Lower lobe of right lung (tissue), 2 donors: ENCODE data around the gene FAM124B. TPM values are rescaled to one million over a fixed set of nuclear protein-coding genes. Genes with fewer than 3 reads are reported as not detected.

ENCODE experiments used
- ATAC-seq, 2 donors: fragments of 200-7000 bp; cut with Tn5 transposase; one replicate each; pipeline ENCODE4 v1.9.1; 2020 to 2022; ENCODE audit warnings: mild to moderate bottlenecking in 2 of 2, moderate library complexity in 2 of 2
- DNase-seq: peaks from one replicate; pipeline ENCODE4 v3.0.0-alpha.2; 2020
- H3K27ac ChIP-seq: fragments of 200-600 bp; one replicate; pipeline ENCODE4 v1.8.0; 2022
- H3K27me3 ChIP-seq: fragments of 200-600 bp; one replicate; pipeline ENCODE4 v1.8.0; 2022; ENCODE audit warnings: low read depth
- H3K36me3 ChIP-seq: fragments of 200-600 bp; one replicate; pipeline ENCODE4 v1.8.0; 2022; ENCODE audit warnings: mild to moderate bottlenecking
- H3K4me1 ChIP-seq: fragments of 200-600 bp; one replicate; pipeline ENCODE4 v1.8.0; 2022
- H3K4me3 ChIP-seq: fragments of 200-600 bp; one replicate; pipeline ENCODE4 v1.8.0; 2022; ENCODE audit warnings: mild to moderate bottlenecking
- H3K9me3 ChIP-seq: fragments of 200-600 bp; one replicate; pipeline ENCODE4 v1.8.0; 2022
- intact Hi-C: fragments of 100-400 bp; cut with DNase I; formaldehyde crosslinking; loops from one replicate; pipeline ENCODE4 v1.11.0; 2022
- total RNA-seq: library from RNA; stranded (reverse); fragmentation: NEBNext Ultra II Directional; extraction: Animal tissue kit (Norgen Biotek cat#: 25700); gene quantifications from one replicate; pipeline ENCODE4 v1.2.1, GENCODE V29; 2021
- TF ChIP-seq, protein P1 (sequence below): fragments of 200-600 bp; IDR thresholded peaks from one replicate; pipeline ENCODE4 v1.8.0; 2022; ENCODE audit warnings: antibody characterized with exemption, mild to moderate bottlenecking
- donor health status: DM: no; HTN: yes; CAD: no; lungs with severe emphysema.

The FAM124B gene
- total RNA-seq, 1 donor from 2014 or later = 4.8 TPM

DNA sequence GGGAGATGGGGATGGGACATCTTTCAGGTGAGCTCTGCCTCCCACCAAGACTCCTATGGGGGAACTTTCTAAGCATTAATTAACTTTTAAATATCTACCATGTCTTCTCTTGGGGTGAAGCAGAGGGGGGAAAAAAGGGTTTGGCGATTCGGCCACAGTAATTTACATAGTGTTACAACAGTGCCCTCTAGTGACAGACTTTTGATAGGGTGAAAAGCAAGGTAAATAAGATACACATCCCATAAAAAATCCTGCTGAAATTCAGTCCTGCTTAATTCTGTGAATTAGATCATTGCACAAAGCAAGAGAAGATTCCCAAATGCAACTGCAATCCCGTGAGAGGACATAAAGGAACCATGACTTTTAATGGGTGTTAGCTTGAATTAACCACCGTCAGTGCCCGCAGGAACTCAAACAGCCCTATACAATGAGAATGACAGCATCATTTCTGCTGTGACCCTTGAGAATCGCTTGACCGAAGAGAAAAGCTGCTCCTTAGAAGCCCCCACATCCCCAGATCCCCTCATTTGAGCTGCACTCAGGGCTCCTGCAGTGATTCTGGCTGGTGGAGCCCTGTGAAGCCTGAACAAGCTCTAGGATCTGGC lies 32.8 kb downstream of the FAM124B start:
- intact Hi-C loops = no loop called here
- H3K36me3 ChIP-seq = no peaks in the 10 kb centered on the region
- H3K4me3 ChIP-seq = no peak overlapping the region
- no peaks in the 10 kb centered on the region for H3K27me3 ChIP-seq
- TF ChIP-seq, protein P1, sequence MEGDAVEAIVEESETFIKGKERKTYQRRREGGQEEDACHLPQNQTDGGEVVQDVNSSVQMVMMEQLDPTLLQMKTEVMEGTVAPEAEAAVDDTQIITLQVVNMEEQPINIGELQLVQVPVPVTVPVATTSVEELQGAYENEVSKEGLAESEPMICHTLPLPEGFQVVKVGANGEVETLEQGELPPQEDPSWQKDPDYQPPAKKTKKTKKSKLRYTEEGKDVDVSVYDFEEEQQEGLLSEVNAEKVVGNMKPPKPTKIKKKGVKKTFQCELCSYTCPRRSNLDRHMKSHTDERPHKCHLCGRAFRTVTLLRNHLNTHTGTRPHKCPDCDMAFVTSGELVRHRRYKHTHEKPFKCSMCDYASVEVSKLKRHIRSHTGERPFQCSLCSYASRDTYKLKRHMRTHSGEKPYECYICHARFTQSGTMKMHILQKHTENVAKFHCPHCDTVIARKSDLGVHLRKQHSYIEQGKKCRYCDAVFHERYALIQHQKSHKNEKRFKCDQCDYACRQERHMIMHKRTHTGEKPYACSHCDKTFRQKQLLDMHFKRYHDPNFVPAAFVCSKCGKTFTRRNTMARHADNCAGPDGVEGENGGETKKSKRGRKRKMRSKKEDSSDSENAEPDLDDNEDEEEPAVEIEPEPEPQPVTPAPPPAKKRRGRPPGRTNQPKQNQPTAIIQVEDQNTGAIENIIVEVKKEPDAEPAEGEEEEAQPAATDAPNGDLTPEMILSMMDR = peak; percentile 67
- peak; percentile 59 to 65 for ATAC-seq
- DNase-seq = no peak
- H3K4me1 ChIP-seq = no peaks in the 10 kb centered on the region
- H3K9me3 ChIP-seq = no peaks in the 10 kb centered on the region
- H3K27ac ChIP-seq = no peak overlapping the region

DNA sequence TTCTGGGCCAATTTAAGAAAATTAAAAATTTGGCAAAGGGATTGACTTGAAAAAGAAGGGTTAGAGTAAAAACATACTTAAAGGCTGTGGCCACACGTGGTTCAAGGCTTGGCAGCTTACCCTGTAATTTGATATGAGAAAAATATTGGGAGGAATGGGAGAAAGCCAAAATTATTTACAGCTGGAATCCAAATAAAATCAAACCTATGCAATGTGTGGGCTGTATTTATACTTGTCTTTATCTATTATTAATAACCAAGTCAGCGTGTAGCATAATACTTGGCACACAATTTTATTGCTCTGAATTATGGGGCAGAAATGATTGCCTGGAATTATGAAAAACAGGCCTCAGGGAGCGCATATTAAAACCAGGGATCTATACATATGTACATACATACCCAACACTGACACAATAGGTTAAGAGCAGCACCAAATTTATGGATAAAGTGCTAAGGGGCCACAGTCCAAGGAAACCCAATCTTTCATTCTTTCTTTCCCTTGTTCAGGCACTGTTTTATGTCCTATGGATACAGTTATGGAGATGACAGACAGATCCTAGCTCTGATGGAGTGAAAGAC lies 35.6 kb downstream of the FAM124B start:
- no peak for ATAC-seq
- H3K27ac ChIP-seq = no peak overlapping the region
- intact Hi-C loops = no loop called here

DNA sequence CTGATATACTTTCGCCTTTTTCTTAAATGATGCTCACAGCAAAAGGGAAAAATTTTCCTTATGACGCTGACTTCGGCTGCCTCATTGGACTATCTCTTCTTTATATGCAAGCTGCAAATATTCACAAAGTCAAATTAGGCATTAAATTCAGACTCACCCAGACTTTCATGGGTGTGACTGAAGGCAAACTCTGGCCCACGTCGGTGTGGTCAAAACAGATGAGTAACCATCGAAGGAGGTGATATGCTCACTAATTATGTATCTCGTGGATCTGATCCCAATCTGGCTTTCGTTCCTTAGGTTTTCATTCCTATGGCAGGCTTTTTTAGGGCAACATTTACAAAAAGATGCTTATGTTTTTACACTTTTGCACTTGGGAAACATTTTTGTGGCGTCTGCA lies 36.6 kb downstream of the FAM124B start:
- ATAC-seq (no peak), DNase-seq (no peak)
- no peaks in the 10 kb centered on the region for H3K9me3 ChIP-seq
- H3K27ac ChIP-seq = no peak overlapping the region
- TF ChIP-seq, protein P1 = no peak
- H3K27me3 ChIP-seq = no peaks in the 10 kb centered on the region
- intact Hi-C loops = no loop called here
- no peaks in the 10 kb centered on the region for H3K36me3 ChIP-seq
- no peaks in the 10 kb centered on the region for H3K4me1 ChIP-seq
- no peak overlapping the region for H3K4me3 ChIP-seq

More for the DNA sequence above, 35.6 kb downstream of the FAM124B start:
- TF ChIP-seq, protein P1 = no peak
- no peak for DNase-seq
- Histone ChIP-seq H3K4me3 (no peak overlapping the region), H3K36me3 (no peaks in the 10 kb centered on the region), H3K9me3 (no peaks in the 10 kb centered on the region), H3K4me1 (no peaks in the 10 kb centered on the region), H3K27me3 (no peaks in the 10 kb centered on the region)

DNA sequence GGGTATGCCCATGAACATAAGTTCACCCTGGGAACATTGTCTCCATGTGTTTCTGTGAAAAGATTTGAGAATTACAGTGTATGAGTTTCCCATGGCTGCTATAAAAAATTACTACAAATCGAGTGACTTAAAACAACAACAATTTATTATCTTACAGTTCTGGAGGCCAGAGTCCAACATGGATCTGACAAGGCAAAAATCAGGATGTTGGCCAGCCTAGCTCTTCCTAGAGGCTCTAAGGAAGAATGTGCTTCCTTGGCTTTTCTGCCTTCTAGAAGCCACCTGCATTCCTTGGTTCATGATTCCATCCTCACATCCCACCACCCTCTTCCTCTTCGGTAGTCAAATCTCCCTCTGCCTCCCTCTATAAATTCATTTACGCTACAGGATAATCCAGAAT lies 38.6 kb downstream of the FAM124B start:
- intact Hi-C loops = no loop called here
- H3K9me3 ChIP-seq = no peaks in the 10 kb centered on the region
- TF ChIP-seq, protein P1 = no peak
- H3K4me3 ChIP-seq = no peak overlapping the region
- no peak overlapping the region for H3K27ac ChIP-seq
- DNase-seq = no peak
- H3K27me3 ChIP-seq = no peaks in the 10 kb centered on the region
- no peaks in the 10 kb centered on the region for H3K36me3 ChIP-seq
- no peak for ATAC-seq
- H3K4me1 ChIP-seq = no peaks in the 10 kb centered on the region

DNA sequence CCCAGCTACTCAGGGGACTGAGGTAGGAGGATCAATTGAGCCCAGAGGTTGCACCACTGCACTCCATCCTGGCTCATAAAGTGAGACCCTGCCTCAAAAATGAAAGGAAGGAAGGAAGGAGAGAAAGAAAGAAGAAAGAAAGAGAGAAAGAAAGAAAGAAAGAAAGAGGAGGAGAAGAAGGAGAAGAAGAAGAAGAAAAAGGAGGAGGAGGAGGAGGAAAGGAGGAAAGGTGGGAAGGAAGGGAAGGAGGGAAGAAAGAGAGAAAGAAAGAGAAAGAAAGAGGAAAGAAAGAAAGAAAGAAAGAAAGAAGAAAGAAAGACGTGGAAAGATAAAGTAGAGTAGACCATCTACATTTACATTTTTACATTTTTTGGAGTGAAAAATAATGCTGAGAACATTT lies 39.8 kb downstream of the FAM124B start:
- ATAC-seq (no peak), DNase-seq (no peak)
- H3K4me1 ChIP-seq = no peaks in the 10 kb centered on the region
- H3K27ac ChIP-seq = no peak overlapping the region
- H3K36me3 ChIP-seq = no peaks in the 10 kb centered on the region
- no peak overlapping the region for H3K4me3 ChIP-seq
- H3K9me3 ChIP-seq = no peaks in the 10 kb centered on the region
- intact Hi-C loops = no loop called here
- TF ChIP-seq, protein P1 = no peak
- H3K27me3 ChIP-seq = no peaks in the 10 kb centered on the region
